Fibroblast of the aortic adventitia (primary cell): ENCODE data around the gene GAPDHS. TPM values are rescaled to one million over a fixed set of nuclear protein-coding genes. Genes with fewer than 3 reads are reported as not detected.

Experiments
- DNase-seq: peaks from one replicate; pipeline ENCODE4 v3.0.0-alpha.2; 2010; ENCODE audit warnings: low read depth
- H3K4me3 ChIP-seq: 2 replicates; pipeline ENCODE4 v1.5.1; 2011; ENCODE audit warnings: low read depth, mild to moderate bottlenecking, control low read depth, low read length, moderate library complexity
- CTCF ChIP-seq: IDR thresholded peaks from 2 replicates; pipeline ENCODE4 v1.5.1; 2011; ENCODE audit warnings: mild to moderate bottlenecking, low read length, control low read depth, inconsistent platforms; ENCODE audit not compliant: insufficient read depth
- total RNA-seq: library from RNA; depleted of rRNA; stranded (reverse); fragments of >200 nt; gene quantifications from 2 replicates; pipeline ENCODE4 v1.2.3, GENCODE V29; 2012; ENCODE audit warnings: low replicate concordance

GAPDHS gene
- total RNA-seq, 1 donor: not detected

GRCh38 chr19:35534803-35535480 lies 1.7 kb downstream of the GAPDHS start:
- no peak for DNase-seq
- H3K4me3 ChIP-seq: no peak overlapping the region
- no peak for TF ChIP-seq CTCF

- no peak for DNase-seq
- no peak overlapping the region for H3K4me3 ChIP-seq
- no peak for TF ChIP-seq CTCF
These were observed 6.1 kb downstream of the GAPDHS start for GRCh38 chr19:35539314-35539713.

DNA sequence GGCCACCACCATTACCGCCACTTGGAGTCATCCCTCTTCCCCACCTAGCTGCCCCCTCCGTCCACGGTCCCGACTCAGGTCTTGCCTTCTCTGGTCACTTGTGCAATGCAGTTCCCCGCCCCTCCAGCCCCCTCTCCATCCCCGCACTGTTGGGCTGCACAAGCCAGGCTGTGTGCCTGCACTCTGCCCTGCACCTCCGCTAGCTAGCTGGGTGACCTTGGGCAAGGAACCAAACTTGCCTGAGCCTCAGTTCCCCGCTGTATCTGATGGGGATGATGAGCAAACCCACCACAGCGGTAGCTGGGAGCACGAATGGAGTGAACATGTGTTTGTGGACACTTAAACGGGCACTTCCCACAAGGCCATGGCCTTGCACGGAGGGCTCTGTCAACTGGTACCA lies 6.6 kb downstream of the GAPDHS start:
- no peak for TF ChIP-seq CTCF
- no peak overlapping the region for H3K4me3 ChIP-seq
- no peak for DNase-seq

GRCh38 chr19:35540356-35540927 lies 7.2 kb downstream of the GAPDHS start:
- no peak overlapping the region for H3K4me3 ChIP-seq
- TF ChIP-seq CTCF: no peak
- no peak for DNase-seq

GRCh38 chr19:35542209-35542608 lies 9.0 kb downstream of the GAPDHS start:
- no peak overlapping the region for H3K4me3 ChIP-seq
- DNase-seq: no peak
- no peak for TF ChIP-seq CTCF

DNA sequence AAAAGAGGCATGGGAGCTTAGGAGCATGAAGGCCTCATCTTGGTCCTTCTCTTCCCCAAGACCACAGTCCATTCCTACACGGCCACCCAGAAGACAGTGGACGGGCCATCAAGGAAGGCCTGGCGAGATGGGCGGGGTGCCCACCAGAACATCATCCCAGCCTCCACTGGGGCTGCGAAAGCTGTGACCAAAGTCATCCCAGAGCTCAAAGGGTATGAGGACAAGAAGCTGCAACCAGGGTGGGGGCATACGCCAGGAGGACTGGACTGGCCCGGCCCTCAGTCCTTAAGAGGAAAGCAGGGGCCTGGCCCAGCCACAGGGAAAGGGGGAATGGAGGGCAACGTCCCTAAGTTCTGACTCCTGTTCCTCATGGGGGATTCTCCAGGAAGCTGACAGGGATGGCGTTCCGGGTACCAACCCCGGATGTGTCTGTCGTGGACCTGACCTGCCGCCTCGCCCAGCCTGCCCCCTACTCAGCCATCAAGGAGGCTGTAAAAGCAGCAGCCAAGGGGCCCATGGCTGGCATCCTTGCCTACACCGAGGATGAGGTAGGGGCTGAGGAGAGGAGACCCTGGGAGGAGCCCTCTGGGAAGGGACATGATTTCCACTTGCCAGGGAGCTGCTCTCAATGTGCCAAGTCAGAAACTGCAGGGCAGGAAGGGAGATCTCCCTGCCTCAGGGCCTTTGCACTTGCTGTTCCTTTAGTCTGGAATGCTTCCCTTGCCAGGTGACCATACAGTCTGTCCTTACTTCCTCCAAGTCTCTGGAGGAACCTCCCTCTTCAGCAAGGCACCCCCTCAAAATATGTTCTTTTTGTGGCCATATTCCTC lies 10.2 kb downstream of the GAPDHS start:
- H3K4me3 ChIP-seq: no peak overlapping the region
- no peak for TF ChIP-seq CTCF
- DNase-seq: no peak
